ENCODE results near the gene TIMM22.
A peak's percentile ranks its signal among the peaks of the same experiment; 100 is the strongest.

TIMM22 gene

DNA sequence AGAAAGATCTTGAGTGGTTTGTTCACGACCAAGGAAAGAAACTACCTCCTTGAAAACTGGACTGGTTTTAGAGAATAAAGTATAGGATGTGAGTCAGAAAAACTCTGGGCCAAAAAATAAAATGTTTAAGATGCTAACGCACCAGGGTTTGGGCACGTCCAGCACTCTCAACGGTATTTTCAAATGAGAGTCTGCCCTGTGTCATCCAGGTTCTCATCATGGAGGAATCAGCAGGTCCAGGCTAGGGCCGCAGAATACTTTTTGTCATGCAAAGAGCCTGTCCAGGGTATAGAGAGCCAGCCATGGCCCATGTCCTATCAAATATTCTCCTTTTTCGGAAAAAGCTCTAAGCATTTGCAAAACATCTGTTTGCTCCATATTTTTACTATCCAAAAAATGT lies 19.8 kb upstream of the TIMM22 start:
- H3K4me1 ChIP-seq (ENCODE audit: control insufficient read depth, insufficient read depth, low read length): peaks cover 13% of the 10 kb centered on the region
- no peak overlapping the region for H3K9ac ChIP-seq (ENCODE audit: low read length)
- H3K36me3 ChIP-seq (ENCODE audit: control insufficient read depth, insufficient read depth, low read length): no peaks in the 10 kb centered on the region
- H3K9me3 ChIP-seq (ENCODE audit: control insufficient read depth, low read length): no peaks in the 10 kb centered on the region
- H3K27me3 ChIP-seq (ENCODE audit: control insufficient read depth, insufficient read depth, low read length): peaks cover 15% of the 10 kb centered on the region
- H3K4me3 ChIP-seq (ENCODE audit: low read length): no peak overlapping the region

DNA sequence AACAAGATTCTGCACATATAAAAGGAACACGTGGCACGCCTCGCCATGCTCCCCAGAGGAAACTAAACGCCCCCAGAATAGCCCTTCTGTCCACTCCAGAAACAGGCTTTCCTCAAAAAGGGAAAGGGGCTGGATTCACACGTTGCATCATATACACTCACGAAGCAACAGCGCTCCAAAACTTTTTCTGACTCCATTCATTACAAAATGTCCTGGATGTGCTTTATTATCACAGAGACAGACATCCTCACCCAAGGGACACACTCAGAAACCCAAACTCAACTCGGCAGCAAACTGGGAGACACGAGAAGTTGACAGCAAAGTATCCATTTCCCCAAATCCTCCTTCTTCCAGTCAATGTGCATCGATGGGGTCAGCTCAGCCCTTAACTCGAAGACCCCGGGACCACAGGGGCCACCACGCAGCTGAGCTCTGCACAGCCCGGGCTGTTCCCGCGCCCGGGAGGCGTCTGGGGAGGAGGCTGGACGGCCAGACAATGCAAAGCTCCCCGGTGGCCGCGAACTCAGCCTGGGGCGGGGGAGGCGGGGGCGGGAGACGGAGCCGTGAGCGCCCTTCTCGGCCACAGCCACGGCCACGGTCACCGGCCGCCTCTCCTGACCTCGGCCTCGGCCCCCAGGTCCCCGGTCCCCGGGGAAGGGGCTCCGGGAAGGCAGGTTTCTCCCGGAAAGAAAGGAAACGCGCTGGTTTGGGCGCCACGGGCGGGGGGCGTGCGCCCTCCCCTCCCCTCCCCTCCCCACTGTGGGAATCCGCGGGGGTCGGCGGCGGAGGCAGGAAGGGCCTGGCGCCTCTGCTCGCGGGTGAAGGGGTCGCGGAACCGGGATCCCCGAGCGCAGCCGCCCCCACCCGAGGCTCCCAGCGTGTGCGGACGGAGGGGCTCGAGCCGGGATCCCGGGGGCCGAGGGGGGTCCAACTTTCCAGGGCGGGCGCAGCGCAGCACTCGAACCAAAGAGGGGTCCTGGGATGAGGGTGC lies 18.5 kb upstream of the TIMM22 start:
- Histone ChIP-seq H3K27me3 (ENCODE audit: control insufficient read depth, insufficient read depth, low read length) (peaks cover 15% of the 10 kb centered on the region), H3K4me3 (ENCODE audit: low read length) (no peak overlapping the region), H3K36me3 (ENCODE audit: control insufficient read depth, insufficient read depth, low read length) (no peaks in the 10 kb centered on the region), H3K9ac (ENCODE audit: low read length) (no peak overlapping the region), H3K9me3 (ENCODE audit: control insufficient read depth, low read length) (no peaks in the 10 kb centered on the region), H3K4me1 (ENCODE audit: control insufficient read depth, insufficient read depth, low read length) (peaks cover 13% of the 10 kb centered on the region)

DNA sequence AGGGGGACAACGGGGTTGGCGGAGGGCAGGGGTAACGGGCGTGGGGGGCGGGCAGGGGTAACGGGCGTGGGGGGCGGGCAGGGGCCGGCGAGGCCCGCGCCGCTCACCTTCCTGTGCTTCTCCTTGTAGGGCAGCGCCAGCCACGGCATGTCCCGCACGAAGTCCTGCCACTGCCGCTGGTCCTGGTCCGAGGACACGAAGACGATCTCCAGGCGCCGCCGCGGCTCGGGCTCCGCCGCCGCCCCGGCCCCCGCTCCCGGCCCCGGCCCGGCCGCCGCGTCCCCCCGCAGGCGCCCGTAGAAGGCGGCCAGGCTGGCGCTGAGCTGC lies 17.8 kb upstream of the TIMM22 start:
- peaks cover 13% of the 10 kb centered on the region for H3K4me1 ChIP-seq (ENCODE audit: control insufficient read depth, insufficient read depth, low read length)
- H3K27me3 ChIP-seq (ENCODE audit: control insufficient read depth, insufficient read depth, low read length): peaks cover 15% of the 10 kb centered on the region
- no peaks in the 10 kb centered on the region for H3K36me3 ChIP-seq (ENCODE audit: control insufficient read depth, insufficient read depth, low read length)
- no peak overlapping the region for H3K9ac ChIP-seq (ENCODE audit: low read length)
- no peaks in the 10 kb centered on the region for H3K9me3 ChIP-seq (ENCODE audit: control insufficient read depth, low read length)
- no peak overlapping the region for H3K4me3 ChIP-seq (ENCODE audit: low read length)

DNA sequence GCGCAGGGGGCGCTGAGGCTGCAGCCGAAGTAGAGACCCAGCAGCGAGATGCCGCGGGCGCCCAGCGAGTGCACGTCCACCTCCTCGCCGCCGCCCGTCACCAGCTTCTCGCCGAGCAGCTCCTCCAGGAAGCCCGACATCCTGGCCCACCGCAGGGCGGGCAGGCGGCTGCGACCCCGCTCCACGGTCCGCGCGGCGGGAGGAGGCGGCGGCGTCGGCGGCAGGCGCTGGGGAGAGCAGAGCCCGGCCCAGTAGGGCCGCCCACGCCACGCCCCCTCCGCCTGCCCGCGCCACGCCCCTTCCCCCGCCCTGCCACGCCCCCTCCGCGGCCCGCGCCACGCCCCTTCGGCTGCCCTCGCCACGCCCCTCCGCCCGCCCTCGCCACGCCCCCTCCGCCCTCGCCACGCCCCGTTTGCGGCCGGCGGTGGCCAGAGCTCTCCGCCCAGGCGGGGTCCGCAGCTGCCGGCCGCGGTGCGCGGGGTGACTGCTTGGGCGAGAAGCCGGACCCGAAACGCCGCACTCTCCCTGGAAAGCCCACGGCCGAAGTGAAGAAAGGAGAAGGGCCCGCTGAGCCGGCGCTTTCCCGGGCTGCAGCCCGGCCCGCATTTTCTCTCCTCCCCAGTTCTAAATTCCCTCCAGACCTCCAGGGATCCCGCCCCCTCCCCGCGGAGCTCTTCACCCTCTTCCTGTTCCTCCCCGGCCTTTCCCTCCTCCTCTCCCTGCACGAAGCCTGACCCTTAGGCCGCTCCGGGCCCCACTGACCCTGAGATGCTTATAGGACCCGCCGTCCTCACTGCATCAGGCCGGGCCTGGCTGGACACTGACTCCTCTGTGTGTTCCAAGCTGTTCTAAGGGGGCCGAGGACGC lies 17.2 kb upstream of the TIMM22 start, which contains the start of gene NXN:
Gene NXN (minus strand): TSS at position 238 of the 867 bp plus-strand sequence.
- no peak within 1 kb of the TSS for H3K4me3 ChIP-seq (ENCODE audit: low read length)
- H3K4me1 ChIP-seq (ENCODE audit: control insufficient read depth, insufficient read depth, low read length): peaks cover 13% of the 10 kb centered on the region
- no peaks in the 10 kb centered on the region for H3K9me3 ChIP-seq (ENCODE audit: control insufficient read depth, low read length)
- peaks cover 15% of the 10 kb centered on the region for H3K27me3 ChIP-seq (ENCODE audit: control insufficient read depth, insufficient read depth, low read length)
- H3K9ac ChIP-seq (ENCODE audit: low read length): peak within 1 kb of the TSS; percentile 56
- H3K36me3 ChIP-seq (ENCODE audit: control insufficient read depth, insufficient read depth, low read length): no peaks in the 10 kb centered on the region

DNA sequence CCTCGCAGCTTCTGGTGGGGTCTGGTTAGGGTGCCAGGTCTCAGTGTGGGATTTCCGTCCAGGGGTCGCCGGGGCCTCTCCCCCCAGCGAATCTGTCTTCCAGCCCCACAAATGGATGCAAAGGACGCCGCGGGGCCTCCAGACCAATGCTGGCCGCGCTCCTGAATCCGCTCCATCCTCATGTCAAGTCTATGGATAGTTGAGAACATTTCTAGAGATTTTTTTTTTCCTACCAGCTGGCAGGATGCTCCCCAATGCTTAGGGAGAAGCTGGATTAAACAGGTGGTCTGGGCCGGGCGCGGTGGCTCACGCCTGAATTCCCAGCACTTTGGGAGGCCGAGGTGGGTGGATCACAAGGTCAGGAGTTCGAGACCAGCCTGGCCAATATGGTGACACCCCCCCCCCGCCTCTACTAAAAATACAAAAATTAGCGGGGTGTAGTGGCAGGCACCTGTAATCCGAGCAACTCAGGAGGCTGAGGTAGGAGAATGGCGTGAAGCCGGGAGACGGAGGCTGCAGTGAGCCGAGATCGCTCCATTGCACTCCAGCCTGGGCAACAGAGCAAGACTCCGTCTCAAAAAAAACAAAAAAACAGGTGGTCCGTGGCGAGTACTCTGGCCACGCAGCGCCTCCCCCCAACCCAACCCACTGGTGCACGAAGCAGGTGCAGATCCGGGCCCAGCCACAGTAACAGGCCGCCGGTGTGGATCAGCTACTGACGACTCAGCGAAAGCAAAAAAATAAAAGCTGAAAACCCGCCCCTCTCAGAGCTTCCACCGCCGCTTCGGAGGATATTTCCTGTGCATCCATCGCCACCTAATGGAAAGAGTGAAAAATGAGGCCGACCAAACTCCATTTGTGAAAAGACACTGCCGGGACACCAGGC lies 16.3 kb upstream of the TIMM22 start:
- peaks cover 15% of the 10 kb centered on the region for H3K27me3 ChIP-seq (ENCODE audit: control insufficient read depth, insufficient read depth, low read length)
- no peaks in the 10 kb centered on the region for H3K36me3 ChIP-seq (ENCODE audit: control insufficient read depth, insufficient read depth, low read length)
- H3K4me1 ChIP-seq (ENCODE audit: control insufficient read depth, insufficient read depth, low read length): peaks cover 13% of the 10 kb centered on the region
- H3K9me3 ChIP-seq (ENCODE audit: control insufficient read depth, low read length): no peaks in the 10 kb centered on the region
- H3K4me3 ChIP-seq (ENCODE audit: low read length): no peak overlapping the region
- H3K9ac ChIP-seq (ENCODE audit: low read length): peak overlapping the region; percentile 56

DNA sequence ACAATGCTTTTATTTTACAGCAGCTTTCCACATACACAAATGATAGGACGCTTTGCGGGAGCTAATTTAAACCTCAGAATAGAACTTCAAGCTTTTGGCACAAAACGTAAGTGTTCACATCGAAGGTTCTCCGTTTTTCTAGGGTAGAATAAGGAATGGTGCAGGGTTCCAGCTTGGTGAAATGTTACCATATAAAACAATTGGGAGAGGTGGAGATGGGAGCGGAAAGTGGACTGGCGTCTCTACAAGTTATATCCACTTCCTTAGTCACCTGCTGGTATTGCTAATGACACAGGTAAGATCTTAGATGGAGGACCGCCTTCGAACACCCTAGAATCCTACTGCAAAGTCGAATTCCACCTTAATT lies 15.7 kb upstream of the TIMM22 start:
- H3K4me1 ChIP-seq (ENCODE audit: control insufficient read depth, insufficient read depth, low read length): peaks cover 13% of the 10 kb centered on the region
- H3K9ac ChIP-seq (ENCODE audit: low read length): no peak overlapping the region
- no peaks in the 10 kb centered on the region for H3K9me3 ChIP-seq (ENCODE audit: control insufficient read depth, low read length)
- no peak overlapping the region for H3K4me3 ChIP-seq (ENCODE audit: low read length)
- no peaks in the 10 kb centered on the region for H3K36me3 ChIP-seq (ENCODE audit: control insufficient read depth, insufficient read depth, low read length)
- peaks cover 15% of the 10 kb centered on the region for H3K27me3 ChIP-seq (ENCODE audit: control insufficient read depth, insufficient read depth, low read length)

DNA sequence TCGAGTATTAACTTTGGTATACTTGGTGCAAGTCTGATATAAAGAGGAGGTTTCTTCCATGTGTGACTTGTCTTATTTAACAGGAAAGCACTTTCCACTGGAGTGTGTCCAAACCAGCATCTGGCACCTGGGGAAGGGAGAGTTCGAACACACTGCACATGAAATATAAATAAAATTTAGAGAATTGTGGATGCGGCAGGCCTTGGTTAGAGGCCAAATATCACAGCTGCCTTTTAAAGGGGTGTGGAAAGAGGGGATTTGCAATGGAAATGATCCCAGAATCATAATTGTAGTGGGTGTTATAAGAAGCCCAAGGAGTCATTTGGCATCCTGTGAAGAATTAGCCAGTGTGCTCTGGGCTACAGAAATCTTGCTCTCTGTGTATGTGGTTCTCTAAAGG lies 13.0 kb upstream of the TIMM22 start:
- peaks cover 10% of the 10 kb centered on the region for H3K4me1 ChIP-seq (ENCODE audit: control insufficient read depth, insufficient read depth, low read length)
- H3K9me3 ChIP-seq (ENCODE audit: control insufficient read depth, low read length): no peaks in the 10 kb centered on the region
- H3K36me3 ChIP-seq (ENCODE audit: control insufficient read depth, insufficient read depth, low read length): no peaks in the 10 kb centered on the region
- no peak overlapping the region for H3K9ac ChIP-seq (ENCODE audit: low read length)
- no peak overlapping the region for H3K4me3 ChIP-seq (ENCODE audit: low read length)
- no peaks in the 10 kb centered on the region for H3K27me3 ChIP-seq (ENCODE audit: control insufficient read depth, insufficient read depth, low read length)

DNA sequence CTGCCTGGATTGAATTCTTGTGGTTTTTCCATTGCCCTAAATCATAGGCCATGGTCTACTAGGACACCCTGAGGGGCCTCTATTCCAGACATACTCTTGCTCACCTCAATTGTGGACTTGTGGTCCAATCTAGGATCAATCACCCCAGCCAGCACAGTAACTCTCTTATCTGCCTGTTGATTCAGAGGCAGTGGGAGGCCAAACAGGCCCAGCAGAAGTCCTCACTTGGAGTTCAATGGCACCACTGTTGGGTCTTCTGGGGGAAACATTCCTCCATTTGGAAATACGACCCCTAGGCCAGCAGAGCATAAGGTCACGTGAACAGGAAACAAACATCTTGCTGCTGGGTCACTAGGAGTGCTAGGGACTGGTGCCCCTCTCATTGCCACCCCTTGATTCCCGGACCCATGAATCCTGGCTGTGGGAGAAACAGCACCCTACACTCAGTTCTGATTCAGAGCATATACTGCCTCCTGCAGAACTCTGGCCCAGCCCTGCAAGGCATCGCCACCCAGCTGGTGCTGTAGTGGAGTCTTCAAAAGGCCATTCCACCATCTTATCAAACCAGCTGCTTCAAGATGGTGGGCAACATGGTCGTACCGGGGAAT lies 10.5 kb upstream of the TIMM22 start:
- Histone ChIP-seq H3K9me3 (ENCODE audit: control insufficient read depth, low read length) (no peaks in the 10 kb centered on the region), H3K27me3 (ENCODE audit: control insufficient read depth, insufficient read depth, low read length) (no peaks in the 10 kb centered on the region), H3K4me1 (ENCODE audit: control insufficient read depth, insufficient read depth, low read length) (no peaks in the 10 kb centered on the region), H3K9ac (ENCODE audit: low read length) (no peak overlapping the region), H3K36me3 (ENCODE audit: control insufficient read depth, insufficient read depth, low read length) (no peaks in the 10 kb centered on the region), H3K4me3 (ENCODE audit: low read length) (no peak overlapping the region)

DNA sequence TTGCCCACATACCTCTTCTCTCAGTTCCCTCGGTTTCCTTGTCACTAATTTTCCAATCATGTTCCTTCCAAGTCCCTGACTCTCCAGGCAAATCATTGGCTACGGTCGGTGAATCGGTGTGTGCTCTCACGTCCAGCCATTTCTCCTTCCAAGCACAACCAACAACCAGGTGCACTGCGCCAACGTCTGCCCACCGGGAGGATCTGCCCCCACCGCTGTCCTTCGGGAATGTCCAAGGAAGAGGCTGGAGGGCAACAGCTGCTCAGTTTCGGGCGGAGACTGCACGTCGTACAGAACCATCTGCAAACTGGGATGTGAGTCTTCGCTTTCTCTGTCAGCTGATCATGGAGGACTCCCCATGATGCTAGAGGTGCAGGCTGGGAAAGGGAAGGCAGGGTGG lies 9.0 kb upstream of the TIMM22 start:
- H3K36me3 ChIP-seq (ENCODE audit: control insufficient read depth, insufficient read depth, low read length): no peaks in the 10 kb centered on the region
- H3K9me3 ChIP-seq (ENCODE audit: control insufficient read depth, low read length): no peaks in the 10 kb centered on the region
- H3K9ac ChIP-seq (ENCODE audit: low read length): no peak overlapping the region
- no peaks in the 10 kb centered on the region for H3K27me3 ChIP-seq (ENCODE audit: control insufficient read depth, insufficient read depth, low read length)
- H3K4me3 ChIP-seq (ENCODE audit: low read length): no peak overlapping the region
- no peaks in the 10 kb centered on the region for H3K4me1 ChIP-seq (ENCODE audit: control insufficient read depth, insufficient read depth, low read length)

DNA sequence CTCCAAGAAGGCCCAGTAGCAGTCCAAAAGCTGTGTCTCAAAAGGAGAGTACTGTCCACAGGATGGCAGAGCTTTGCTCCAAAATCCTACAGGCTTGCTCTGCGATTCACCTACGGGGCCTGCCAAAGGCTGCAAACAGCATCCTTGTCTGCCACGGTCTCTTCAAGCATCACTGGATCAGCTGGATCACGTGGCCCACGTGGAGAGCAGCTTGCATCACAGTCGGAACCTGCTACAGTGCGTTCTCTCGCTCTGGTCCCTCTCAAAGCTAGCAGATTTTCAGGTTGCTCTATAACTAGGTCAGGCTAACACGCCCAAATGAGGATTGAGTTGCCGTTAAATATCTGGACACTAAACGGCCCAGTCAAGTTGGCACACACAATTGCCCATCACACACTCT lies 8.4 kb upstream of the TIMM22 start:
- Histone ChIP-seq H3K27me3 (ENCODE audit: control insufficient read depth, insufficient read depth, low read length) (no peaks in the 10 kb centered on the region), H3K4me1 (ENCODE audit: control insufficient read depth, insufficient read depth, low read length) (no peaks in the 10 kb centered on the region), H3K4me3 (ENCODE audit: low read length) (no peak overlapping the region), H3K9ac (ENCODE audit: low read length) (no peak overlapping the region), H3K36me3 (ENCODE audit: control insufficient read depth, insufficient read depth, low read length) (no peaks in the 10 kb centered on the region), H3K9me3 (ENCODE audit: control insufficient read depth, low read length) (no peaks in the 10 kb centered on the region)

DNA sequence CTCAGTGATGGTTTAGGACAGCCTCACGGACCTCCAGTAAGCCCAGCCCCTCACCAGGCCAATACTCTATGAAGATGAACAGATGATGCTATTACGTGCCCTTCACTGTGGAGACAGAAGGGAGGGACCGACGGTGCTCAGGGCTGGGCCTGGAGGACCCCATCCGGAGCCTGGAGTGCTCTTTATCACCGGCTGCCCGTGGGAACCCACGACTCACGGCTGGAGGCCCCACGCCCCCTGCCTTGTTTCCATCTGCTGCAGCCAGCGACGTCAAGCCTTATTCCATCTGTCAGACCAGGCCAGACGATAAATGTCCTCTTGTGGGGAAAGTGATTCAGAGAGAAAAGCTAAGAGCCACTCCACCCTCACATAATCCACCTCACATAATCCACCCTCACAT lies 4.0 kb upstream of the TIMM22 start:
- H3K4me1 ChIP-seq (ENCODE audit: control insufficient read depth, insufficient read depth, low read length): peaks cover 4% of the 10 kb centered on the region
- no peak overlapping the region for H3K9ac ChIP-seq (ENCODE audit: low read length)
- no peak overlapping the region for H3K4me3 ChIP-seq (ENCODE audit: low read length)
- no peaks in the 10 kb centered on the region for H3K9me3 ChIP-seq (ENCODE audit: control insufficient read depth, low read length)
- no peaks in the 10 kb centered on the region for H3K27me3 ChIP-seq (ENCODE audit: control insufficient read depth, insufficient read depth, low read length)
- no peaks in the 10 kb centered on the region for H3K36me3 ChIP-seq (ENCODE audit: control insufficient read depth, insufficient read depth, low read length)

Data from mucosa of stomach (tissue), 1 donor.